ENCODE measurements around the gene RAB5A. TPM values are rescaled to one million over a fixed set of nuclear protein-coding genes. Genes with fewer than 3 reads are reported as not detected.
A peak's percentile ranks its signal among the peaks of the same experiment; 100 is the strongest.
"Not testable (repeated sequence)": the region's sequence is repeated elsewhere in the genome, so short reads cannot be mapped to it uniquely, and the experiment has no call there.

The RAB5A gene
- total RNA-seq, 2 experiments from 2014 or later = 24.5 to 39.2 TPM

DNA sequence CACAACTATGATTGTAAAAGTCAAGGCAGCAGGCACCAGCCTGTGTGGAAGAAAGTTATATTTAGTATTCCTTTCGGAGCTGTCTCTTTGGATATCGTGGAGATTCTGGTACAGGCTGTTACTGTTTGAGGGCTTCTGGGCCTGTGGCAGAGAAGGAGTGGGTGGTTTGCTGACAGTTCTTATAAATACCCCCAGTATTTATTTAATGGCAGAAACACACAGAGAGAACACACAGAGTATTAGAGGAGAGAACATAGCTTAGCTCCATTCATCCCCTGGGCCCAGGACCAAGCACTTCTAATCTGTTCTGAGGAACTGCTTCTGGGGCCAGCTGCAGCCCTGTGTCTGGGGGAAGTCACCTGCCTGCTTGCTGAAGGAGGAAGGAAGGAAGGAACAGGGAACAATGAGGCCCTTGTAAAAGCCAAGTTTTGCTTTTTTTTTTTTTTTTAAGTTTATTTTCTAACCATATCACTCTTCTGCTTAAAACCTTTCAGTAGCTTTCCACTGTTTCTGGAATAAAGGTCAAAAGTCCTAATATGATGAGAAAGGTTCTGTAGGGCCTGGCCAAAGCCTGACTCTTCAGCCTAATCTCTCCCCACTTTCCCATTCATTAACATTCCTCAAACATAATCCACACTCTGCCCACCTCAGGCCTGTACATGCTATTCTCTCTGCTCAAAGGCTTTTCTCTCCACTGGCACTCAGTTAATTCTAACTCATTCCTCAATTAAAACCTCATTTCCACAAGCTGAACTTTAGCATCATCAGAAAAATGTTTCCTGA lies 76.9 kb downstream of the RAB5A start:
- Histone ChIP-seq H3K79me2 (ENCODE audit: insufficient read depth, low read depth, low read length) (no peaks in the 10 kb centered on the region), H3K9me3 (ENCODE audit: low read length) (no peaks in the 10 kb centered on the region), H3K9me2 (ENCODE audit: insufficient read depth, low read length) (no peaks in the 10 kb centered on the region), H3K4me1 (ENCODE audit: insufficient read depth, low read length, poor library complexity, severe bottlenecking) (peaks cover 7% of the 10 kb centered on the region), H3K4me2 (ENCODE audit: low read length) (no peak overlapping the region), H2AFZ (ENCODE audit: low read length) (peak overlapping the region; percentile 37), H4K20me1 (ENCODE audit: insufficient read depth, low read length) (no peaks in the 10 kb centered on the region), H3K27ac (ENCODE audit: low read depth, low read length, poor library complexity, severe bottlenecking) (no peak overlapping the region), H3K4me3 (ENCODE audit: low read depth, low read length, poor library complexity, severe bottlenecking) (no peak overlapping the region), H3K36me3 (ENCODE audit: insufficient read depth, low read length) (no peaks in the 10 kb centered on the region)
- TF ChIP-seq, protein P1, sequence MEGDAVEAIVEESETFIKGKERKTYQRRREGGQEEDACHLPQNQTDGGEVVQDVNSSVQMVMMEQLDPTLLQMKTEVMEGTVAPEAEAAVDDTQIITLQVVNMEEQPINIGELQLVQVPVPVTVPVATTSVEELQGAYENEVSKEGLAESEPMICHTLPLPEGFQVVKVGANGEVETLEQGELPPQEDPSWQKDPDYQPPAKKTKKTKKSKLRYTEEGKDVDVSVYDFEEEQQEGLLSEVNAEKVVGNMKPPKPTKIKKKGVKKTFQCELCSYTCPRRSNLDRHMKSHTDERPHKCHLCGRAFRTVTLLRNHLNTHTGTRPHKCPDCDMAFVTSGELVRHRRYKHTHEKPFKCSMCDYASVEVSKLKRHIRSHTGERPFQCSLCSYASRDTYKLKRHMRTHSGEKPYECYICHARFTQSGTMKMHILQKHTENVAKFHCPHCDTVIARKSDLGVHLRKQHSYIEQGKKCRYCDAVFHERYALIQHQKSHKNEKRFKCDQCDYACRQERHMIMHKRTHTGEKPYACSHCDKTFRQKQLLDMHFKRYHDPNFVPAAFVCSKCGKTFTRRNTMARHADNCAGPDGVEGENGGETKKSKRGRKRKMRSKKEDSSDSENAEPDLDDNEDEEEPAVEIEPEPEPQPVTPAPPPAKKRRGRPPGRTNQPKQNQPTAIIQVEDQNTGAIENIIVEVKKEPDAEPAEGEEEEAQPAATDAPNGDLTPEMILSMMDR (conservative IDR thresholded peaks at IDR 0.05; ENCODE audit: low read length) = no peak
- no peak for TF ChIP-seq EZH2phosphoT487 (IDR thresholded peaks at IDR 0.05; ENCODE audit: borderline replicate concordance, low read depth, low read length)
- intact Hi-C loops (cut with micrococcal nuclease; ENCODE audit: unreplicated experiment) = no loop called here
- BruUV-seq (replicated peaks) = no TSS peak
- ChIA-PET POLR2A (interaction anchor here (0.7 to 1.5 kb wide), 4 partner anchors 14 to 1139 kb away, joined by 3 to 5 read pairs (median 4); no protein-coding TSS in a partner anchor), CTCF (ENCODE audit: unreplicated experiment) (no interaction called here)
- DNase-seq (ENCODE audit: low spot score) = peak; percentile 32

DNA sequence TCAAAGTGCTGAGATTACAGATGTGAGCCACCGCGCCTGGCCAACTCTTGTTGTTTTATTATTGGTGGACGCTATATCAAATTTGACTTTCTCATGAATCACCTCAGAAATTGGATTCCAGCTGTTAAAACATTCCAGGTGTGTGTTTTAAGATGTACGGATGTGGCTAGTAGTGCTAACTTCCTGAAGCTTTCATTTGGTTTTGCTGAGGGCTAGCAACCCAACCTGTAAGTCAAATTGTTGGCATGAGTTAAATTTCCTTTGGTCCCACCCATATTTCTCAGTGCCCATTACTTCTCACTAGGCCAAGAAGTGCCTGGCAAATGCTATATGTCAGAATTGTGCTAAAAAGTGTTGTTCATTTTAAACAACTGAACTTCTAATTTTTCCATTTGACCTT lies 80.2 kb downstream of the RAB5A start:
- H3K79me2 ChIP-seq (ENCODE audit: insufficient read depth, low read depth, low read length) = no peaks in the 10 kb centered on the region
- ChIA-PET CTCF (ENCODE audit: unreplicated experiment) (interaction anchor here (0.8 kb wide), 1 partner anchor 11 kb away, joined by 4 read pairs; no protein-coding TSS in a partner anchor), POLR2A (interaction anchor here (0.7 to 2.5 kb wide), 2 partner anchors 12 to 26 kb away, joined by 3 to 12 read pairs; no protein-coding TSS in a partner anchor)
- no peaks in the 10 kb centered on the region for H3K9me3 ChIP-seq (ENCODE audit: low read length)
- H3K27ac ChIP-seq (ENCODE audit: low read depth, low read length, poor library complexity, severe bottlenecking) = no peak overlapping the region
- no TSS peak for BruUV-seq (replicated peaks)
- TF ChIP-seq, protein P1 (conservative IDR thresholded peaks at IDR 0.05; ENCODE audit: low read length) = no peak
- TF ChIP-seq EZH2phosphoT487 (IDR thresholded peaks at IDR 0.05; ENCODE audit: borderline replicate concordance, low read depth, low read length) = no peak
- DNase-seq (ENCODE audit: low spot score) = no peak
- H3K36me3 ChIP-seq (ENCODE audit: insufficient read depth, low read length) = no peaks in the 10 kb centered on the region
- intact Hi-C loops (cut with micrococcal nuclease; ENCODE audit: unreplicated experiment) = no loop called here
- H4K20me1 ChIP-seq (ENCODE audit: insufficient read depth, low read length) = no peaks in the 10 kb centered on the region
- no peaks in the 10 kb centered on the region for H3K9me2 ChIP-seq (ENCODE audit: insufficient read depth, low read length)
- no peak overlapping the region for H3K4me2 ChIP-seq (ENCODE audit: low read length)
- H3K4me1 ChIP-seq (ENCODE audit: insufficient read depth, low read length, poor library complexity, severe bottlenecking) = peaks cover 7% of the 10 kb centered on the region
- no peak overlapping the region for H3K4me3 ChIP-seq (ENCODE audit: low read depth, low read length, poor library complexity, severe bottlenecking)
- H2AFZ ChIP-seq (ENCODE audit: low read length) = no peak overlapping the region

DNA sequence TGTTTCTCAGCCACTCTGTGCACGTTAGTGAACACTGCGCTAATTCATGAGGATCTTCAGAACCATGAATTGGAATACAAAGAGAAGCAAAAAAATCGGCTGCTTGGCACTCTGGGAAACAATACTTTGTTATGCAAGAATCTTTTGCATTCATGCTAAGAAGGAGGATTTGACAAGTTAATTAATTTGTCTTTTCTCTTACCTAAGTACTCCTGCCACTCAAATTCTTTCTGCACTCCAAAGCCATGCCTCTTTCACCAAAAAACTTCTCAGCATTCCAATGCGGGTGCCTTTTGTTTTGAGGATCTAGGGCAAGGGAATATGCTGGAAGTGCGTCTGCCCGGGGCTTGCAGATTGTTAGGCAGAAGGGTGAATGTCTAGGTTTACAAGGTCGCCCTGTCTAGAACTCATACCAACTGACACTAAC lies 82.0 kb downstream of the RAB5A start:
- TF ChIP-seq EZH2phosphoT487 (IDR thresholded peaks at IDR 0.05; ENCODE audit: borderline replicate concordance, low read depth, low read length) = no peak
- TF ChIP-seq, protein P1 (conservative IDR thresholded peaks at IDR 0.05; ENCODE audit: low read length) = no peak
- ChIA-PET POLR2A (interaction anchor here (0.6 kb wide), 1 partner anchor 13 kb away, joined by 4 read pairs; no protein-coding TSS in a partner anchor), CTCF (ENCODE audit: unreplicated experiment) (no interaction called here)
- Histone ChIP-seq H3K4me1 (ENCODE audit: insufficient read depth, low read length, poor library complexity, severe bottlenecking) (peaks cover 2% of the 10 kb centered on the region), H3K4me3 (ENCODE audit: low read depth, low read length, poor library complexity, severe bottlenecking) (no peak overlapping the region), H3K9me3 (ENCODE audit: low read length) (no peaks in the 10 kb centered on the region), H2AFZ (ENCODE audit: low read length) (no peak overlapping the region), H4K20me1 (ENCODE audit: insufficient read depth, low read length) (no peaks in the 10 kb centered on the region), H3K27ac (ENCODE audit: low read depth, low read length, poor library complexity, severe bottlenecking) (no peak overlapping the region), H3K4me2 (ENCODE audit: low read length) (no peak overlapping the region), H3K79me2 (ENCODE audit: insufficient read depth, low read depth, low read length) (no peaks in the 10 kb centered on the region), H3K36me3 (ENCODE audit: insufficient read depth, low read length) (no peaks in the 10 kb centered on the region), H3K9me2 (ENCODE audit: insufficient read depth, low read length) (no peaks in the 10 kb centered on the region)
- DNase-seq (ENCODE audit: low spot score) = no peak
- BruUV-seq (replicated peaks) = no TSS peak
- intact Hi-C loops (cut with micrococcal nuclease; ENCODE audit: unreplicated experiment) = no loop called here

DNA sequence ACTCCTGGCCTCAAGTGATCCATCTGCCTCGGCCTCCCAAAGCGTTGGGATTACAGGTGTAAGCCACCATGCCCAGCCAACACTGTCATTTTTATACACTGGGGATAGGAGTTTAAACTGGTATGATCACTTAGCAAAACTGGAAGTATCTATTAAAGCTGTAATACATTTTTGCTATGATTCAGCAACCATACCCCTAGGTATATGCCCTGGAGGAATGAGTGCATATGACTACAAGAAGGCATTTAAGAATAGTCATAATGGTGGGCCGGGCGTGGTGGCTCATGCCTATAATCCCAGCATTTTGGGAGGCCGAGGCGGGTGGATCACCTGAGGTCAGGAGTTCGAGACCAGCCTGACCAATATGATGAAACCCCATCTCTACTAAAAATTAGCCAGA lies 85.0 kb downstream of the RAB5A start:
- DNase-seq (ENCODE audit: low spot score); H2AFZ ChIP-seq (ENCODE audit: low read length); H3K4me1 ChIP-seq (ENCODE audit: insufficient read depth, low read length, poor library complexity, severe bottlenecking); H3K9me2 ChIP-seq (ENCODE audit: insufficient read depth, low read length); H3K4me3 ChIP-seq (ENCODE audit: low read depth, low read length, poor library complexity, severe bottlenecking); CTCF ChIA-PET (ENCODE audit: unreplicated experiment); H3K9me3 ChIP-seq (ENCODE audit: low read length); H3K36me3 ChIP-seq (ENCODE audit: insufficient read depth, low read length); BruUV-seq (replicated peaks); H3K79me2 ChIP-seq (ENCODE audit: insufficient read depth, low read depth, low read length); H3K27ac ChIP-seq (ENCODE audit: low read depth, low read length, poor library complexity, severe bottlenecking); intact Hi-C loops (cut with micrococcal nuclease; ENCODE audit: unreplicated experiment); H3K4me2 ChIP-seq (ENCODE audit: low read length); H4K20me1 ChIP-seq (ENCODE audit: insufficient read depth, low read length): not testable (repeated sequence)
- POLR2A ChIA-PET = interaction anchor here (0.6 to 0.7 kb wide), 3 partner anchors 268 to 927 kb away, joined by 3 read pairs; no protein-coding TSS in a partner anchor
